Measurements from ENCODE around the gene LHFPL2.

LHFPL2 gene

GRCh38 chr5:78618303-78618702 is 30.3 kb downstream of the LHFPL2 start:
- no peak for DNase-seq (ENCODE audit: low read depth in 2 of 2)

DNA sequence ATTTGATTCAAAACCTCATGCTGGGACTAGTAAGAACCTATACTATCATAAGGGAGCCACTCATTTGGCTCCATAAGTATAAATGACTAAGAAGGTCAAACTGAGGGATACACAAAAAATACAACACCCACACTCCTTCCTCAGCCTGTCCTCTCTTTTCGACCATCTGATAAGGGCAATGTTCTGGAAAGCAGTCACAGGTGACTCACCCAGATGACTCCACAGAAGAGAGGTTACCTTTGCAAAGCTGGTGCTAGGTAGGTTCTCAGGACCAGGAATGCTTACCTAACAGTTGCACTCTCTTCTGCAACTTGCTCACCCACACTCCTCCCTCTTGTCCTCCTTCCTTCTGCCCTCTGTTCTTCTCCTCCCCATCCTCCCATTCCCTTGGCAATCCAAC is 32.9 kb downstream of the LHFPL2 start:
- no peak for DNase-seq (ENCODE audit: low read depth in 2 of 2)

GRCh38 chr5:78614816-78615215 is 33.8 kb downstream of the LHFPL2 start:
- DNase-seq (ENCODE audit: low read depth in 2 of 2) = no peak

DNA sequence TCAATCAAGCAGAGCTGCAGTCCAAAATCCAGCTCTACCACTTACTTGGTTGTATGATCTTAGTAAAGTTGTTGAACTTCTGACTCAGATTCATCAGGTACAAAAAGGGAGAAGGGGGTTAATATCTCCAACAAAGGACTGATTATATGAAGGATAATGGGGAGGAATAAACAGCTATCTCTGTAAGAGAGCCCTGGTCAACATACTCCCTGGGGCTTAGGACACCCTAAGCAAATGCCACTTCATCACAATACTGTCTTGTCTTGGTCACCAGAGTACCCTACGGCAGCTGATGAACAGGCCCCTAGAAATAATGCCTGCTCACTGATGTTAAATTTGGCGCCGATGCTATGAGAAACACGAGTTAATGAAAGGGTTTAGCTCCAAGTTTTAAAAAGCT is 34.8 kb downstream of the LHFPL2 start:
- no peak for DNase-seq (ENCODE audit: low read depth in 2 of 2)

GRCh38 chr5:78613151-78613533 is 35.4 kb downstream of the LHFPL2 start:
- DNase-seq (ENCODE audit: low read depth in 2 of 2) = no peak

DNA sequence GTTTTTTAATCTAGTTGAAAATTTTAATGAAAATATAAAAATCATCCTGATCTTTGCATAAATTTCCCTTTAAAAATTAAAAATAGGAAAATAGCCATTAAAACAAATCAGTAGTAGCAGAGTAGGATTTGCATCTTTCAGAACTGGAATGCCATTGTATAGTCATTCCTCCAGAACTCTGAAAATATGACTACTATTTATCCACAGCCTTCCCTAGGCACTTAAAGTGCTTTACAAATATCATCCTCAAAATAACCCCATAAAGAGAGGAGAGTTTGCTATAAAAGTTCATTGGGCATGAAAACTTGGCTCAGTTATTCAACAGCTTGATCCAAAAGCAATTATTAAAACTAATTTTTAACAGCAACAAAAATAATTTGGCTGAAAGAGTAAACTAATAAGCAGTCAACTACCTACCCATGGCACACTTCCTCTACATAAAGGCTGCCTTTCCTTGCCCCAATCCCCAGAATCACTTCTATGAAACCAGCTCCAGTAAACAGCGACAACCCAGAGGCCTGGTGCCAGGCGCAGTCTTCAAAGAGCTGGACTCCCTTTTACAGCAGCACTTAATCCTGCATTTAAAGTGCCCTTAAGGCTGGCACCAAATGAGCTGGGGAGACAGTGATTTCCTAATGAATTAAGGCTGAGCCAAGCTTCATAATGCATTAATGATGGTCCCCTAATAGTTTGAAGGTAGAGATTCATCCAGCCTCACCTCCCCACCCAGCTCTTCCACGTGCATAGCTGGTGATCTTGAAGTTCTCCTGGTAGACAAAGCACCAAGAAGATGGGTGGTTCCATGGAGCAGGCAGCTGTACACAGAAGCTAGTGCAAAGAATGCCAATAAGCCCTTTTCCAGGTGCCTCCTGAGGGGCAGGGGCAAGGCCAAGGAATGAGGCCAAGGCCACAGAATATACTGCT is 36.1 kb downstream of the LHFPL2 start:
- DNase-seq (ENCODE audit: low read depth in 2 of 2) = no peak

- no peak for DNase-seq (ENCODE audit: low read depth in 2 of 2)
These were observed 37.4 kb downstream of the LHFPL2 start for GRCh38 chr5:78611126-78611605.

DNA sequence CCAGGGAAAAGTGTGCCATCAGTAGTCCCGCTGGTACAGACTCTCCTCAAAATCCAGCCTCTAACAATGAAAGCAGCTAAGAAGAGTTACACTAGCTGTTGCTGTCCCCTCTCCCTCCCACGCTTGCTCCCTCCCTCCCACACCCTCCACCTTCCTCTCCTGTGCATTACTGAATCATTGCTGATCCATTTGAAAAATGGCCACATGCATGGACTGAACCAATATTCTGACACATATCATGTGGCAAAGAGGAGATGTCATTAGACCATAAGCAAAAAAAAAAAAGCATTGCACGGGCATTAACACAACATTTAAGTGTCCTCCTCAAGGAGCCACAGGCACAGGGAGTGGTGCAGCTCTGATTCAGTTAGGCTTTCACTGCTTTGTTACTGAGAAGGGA is 37.9 kb downstream of the LHFPL2 start:
- DNase-seq (ENCODE audit: low read depth in 2 of 2) = no peak

GRCh38 chr5:78610163-78610583 is 38.4 kb downstream of the LHFPL2 start:
- DNase-seq (ENCODE audit: low read depth in 2 of 2) = no peak

DNA sequence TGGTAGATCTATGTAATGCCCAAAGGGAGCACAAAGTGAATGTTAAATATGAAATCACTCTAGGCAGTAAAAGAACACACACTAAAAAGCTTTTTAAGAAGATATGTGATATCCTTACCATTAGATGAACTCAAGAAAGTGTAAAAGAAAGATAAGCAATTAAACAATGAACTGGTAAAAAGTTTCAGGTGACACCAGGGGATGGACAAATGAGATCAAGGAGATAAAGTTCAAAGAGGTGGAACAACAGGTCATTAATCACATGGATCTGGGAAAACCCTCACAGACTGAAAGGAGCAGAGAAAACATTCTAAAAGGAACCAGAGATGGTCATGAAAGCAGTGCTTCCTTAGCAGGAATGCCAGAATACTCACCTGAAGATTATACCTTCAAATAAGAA is 40.7 kb downstream of the LHFPL2 start:
- no peak for DNase-seq (ENCODE audit: low read depth in 2 of 2)

DNA sequence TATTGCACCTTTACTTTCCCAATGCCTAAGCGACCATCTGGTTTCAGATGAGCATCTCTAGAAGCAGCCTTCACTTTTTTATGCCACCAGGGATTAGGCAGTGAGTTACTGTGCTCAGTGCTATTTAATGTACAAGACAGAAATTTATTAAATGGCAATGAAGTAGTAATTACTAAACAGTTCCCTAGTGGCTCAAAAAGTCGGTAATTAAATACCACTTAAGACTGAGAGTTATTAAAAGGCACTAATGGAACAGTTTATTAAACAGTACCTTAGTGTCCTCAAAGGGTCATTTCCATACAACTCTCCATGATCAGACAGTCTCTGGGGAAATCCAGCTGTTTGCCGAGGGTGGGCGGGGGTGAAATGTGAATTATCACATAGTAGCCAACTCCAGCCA is 42.3 kb downstream of the LHFPL2 start:
- DNase-seq (ENCODE audit: low read depth in 2 of 2) = no peak

- DNase-seq (ENCODE audit: low read depth in 2 of 2) = no peak
These were observed 43.0 kb downstream of the LHFPL2 start for GRCh38 chr5:78605611-78606010.

DNA sequence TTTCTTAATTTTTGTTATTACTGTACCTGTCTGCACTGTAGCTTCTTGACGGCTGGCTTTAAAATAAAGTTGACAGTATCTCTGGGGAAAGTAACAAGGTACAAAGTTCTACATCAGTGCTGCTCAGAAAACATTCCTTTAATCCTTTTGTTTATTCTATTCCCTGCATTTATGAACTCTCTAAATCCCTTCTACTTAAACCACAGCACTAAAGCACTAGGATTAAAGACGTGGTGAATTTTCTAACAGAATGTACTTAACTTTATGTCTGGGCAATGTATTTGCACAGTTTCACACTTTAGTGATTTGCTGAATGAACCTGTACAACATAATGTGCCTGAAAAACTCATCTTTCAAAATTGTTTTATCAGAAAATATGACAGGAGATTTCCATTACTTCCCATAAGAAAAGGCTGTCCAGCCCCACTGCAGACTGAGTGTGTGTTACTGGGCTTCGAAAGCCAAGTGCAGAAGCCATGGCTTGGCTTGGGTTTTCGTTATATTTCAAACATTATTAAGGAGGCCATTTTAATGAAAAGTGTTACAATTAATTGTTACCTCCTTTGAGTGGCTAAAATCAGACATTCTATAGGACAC is 43.8 kb downstream of the LHFPL2 start:
- DNase-seq (ENCODE audit: low read depth in 2 of 2) = no peak

- no peak for DNase-seq (ENCODE audit: low read depth in 2 of 2)
These were observed 44.9 kb downstream of the LHFPL2 start for GRCh38 chr5:78603636-78604175.

DNA sequence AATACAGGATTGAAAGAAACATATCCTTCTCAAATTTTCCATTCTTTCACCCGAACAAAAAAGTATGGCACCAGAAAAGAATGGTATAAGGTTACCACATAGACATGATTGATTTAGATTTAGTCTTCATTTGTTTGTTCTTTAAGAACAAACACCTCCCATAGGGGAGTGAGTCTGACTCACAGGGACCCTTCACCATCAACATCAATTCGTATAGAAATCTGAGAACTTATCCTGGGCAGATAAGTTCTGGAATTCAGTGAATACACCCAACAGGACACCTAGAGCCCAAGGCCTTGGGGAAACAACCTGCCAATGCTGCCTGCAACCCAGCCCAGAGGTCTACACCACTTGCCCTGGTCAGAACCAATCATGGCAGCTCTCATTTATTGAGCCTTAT is 46.2 kb downstream of the LHFPL2 start:
- no peak for DNase-seq (ENCODE audit: low read depth in 2 of 2)

DNA sequence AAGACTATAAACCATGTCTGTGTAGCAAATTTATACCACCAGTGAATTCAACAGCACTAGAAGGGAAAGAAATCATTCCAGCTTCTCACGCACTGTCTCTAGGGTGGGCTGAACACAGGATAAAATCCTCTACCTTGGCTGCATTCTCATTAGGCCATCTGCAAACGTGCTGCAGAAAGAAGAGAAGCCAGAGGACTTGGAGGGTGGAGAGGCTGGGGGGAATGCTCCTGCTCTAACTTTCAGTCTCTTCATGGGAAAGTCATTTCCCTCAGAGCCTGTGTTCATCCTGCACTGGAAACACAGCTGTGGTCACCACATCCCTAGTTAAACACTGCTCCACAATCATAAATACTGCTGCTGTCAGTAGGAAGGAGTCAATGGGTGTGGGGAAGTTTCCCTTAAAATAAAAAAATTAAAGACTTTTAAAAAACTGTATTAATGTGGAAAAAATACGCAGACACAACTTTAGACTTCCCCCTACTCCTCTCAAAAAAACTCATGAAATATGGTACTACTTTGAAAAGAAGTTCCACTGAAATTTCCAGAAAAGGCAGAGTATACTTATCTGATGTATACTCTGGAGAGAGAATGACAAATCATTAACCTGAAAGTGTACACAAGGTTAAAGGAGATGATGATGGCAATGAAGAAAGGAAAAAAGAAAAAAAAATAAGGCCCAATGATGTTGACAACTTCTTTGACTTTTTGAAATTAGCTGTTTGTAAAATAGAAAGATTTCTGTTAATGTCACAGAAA is 46.8 kb downstream of the LHFPL2 start:
- no peak for DNase-seq (ENCODE audit: low read depth in 2 of 2)

GRCh38 chr5:78600687-78601414 is 47.7 kb downstream of the LHFPL2 start:
- no peak for DNase-seq (ENCODE audit: low read depth in 2 of 2)

DNA sequence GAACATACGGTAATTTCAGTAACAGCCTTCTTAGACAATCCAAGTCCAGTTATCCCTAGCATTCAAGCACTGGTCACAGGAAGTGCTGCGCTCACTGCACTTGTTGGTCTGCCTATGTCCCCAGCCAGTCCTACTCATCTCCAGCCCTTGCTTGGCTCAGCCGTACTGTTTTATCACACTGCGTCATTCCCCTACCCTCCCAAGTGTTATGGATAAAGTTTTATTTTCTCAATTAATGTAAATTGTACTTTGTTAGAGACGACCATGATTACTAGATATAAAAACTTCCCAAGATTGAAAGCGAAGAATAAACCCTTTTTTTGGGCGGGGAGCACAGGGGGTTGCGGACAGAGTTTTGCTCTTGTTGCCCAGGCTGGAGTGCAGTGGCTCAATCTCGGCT is 49.6 kb downstream of the LHFPL2 start:
- DNase-seq (ENCODE audit: low read depth in 2 of 2) = no peak

DNA sequence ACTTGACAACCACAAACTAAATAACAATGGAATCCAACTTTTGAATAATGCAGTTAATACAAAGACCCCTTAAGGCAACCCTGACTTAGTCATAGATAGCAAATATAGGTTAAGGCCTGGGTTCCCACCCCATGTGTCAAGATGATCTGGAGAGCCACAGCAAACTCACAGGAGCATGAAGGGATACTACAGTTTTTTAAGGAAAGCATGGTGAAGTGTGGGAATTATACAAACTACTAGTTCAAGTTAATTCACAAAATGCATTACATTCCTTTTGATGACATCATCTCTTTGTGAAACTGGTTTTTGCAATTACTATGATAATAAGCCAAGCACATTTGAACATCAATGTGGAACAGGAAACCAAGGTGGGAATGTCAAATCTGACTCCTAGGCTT is 50.6 kb downstream of the LHFPL2 start:
- DNase-seq (ENCODE audit: low read depth in 2 of 2) = no peak

DNA sequence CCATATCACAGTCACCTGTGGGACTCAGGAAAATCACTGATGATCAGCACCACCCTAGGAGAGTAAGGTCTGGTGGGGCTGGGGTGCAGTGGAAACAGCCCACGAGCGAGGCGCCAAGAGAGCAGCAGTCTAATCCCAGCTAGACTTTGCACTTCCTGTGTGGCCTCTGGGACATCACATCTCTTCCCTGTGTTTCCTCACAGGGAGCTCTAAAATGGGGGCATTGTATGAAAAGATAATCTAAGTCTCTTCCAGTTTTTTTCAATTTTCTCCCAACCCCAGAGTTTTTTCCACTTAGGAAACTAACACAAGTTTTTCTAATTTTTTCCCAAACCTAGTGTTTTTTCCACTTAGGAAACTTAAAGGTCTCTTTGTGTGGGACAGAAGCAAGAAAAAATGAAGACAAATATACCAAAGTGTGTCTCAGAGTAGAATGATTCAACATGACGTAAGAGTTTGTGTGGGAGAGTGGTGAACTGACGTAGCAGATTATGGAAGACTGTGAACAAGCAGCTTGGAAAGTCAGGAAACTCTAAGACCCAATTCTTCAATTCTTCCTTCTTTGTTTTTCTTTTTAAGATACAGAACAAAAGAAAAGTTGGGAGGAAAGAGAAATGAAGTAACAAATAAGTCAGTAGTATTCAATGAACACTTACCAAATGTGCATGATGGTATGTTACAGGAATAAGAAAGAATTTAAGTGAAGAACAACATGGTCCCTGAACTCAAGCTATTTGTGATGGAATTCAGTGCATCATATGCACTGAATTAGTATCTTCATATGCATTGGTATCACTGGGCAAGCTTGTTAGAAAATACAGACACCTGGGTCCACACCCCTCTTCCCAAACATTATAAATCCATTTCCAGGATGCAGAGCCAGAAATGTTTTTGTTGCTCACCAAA is 51.3 kb downstream of the LHFPL2 start:
- DNase-seq (ENCODE audit: low read depth in 2 of 2) = no peak

Data from stimulated activated CD8-positive, alpha-beta memory T cell treated with anti-CD3 and anti-CD28 coated beads, Interleukin-7, amount 100 ng/mL, for 4 hours (primary cell).